AG04450 (cell line): ENCODE data around the gene HOXA3. TPM values are rescaled to one million over a fixed set of nuclear protein-coding genes. Genes with fewer than 3 reads are reported as not detected.

Experiments used
- CTCF ChIA-PET: fragments of 300-600, 350-600 bp; formaldehyde crosslinking; extraction: SDS; loops from one replicate; lab custom pipeline; 2022; ENCODE audit warnings: antibody characterized with exemption, inconsistent platforms; lab: Charles Lee
- POLR2A ChIA-PET: fragments of 350-600 bp; formaldehyde crosslinking; extraction: SDS; loops from one replicate; lab custom pipeline; 2021; ENCODE audit warnings: antibody characterized with exemption, inconsistent platforms; lab: Yijun Ruan, JAX
- DNase-seq: peaks from one replicate; pipeline ENCODE4 v3.0.0-alpha.2; 2011; ENCODE audit warnings: low read depth, low spot score
- H3K27ac ChIP-seq: one replicate; pipeline ENCODE4 v1.5.1; 2012; ENCODE audit warnings: low read depth, low read length, control low read depth
- H3K27me3 ChIP-seq: one replicate; pipeline ENCODE4 v1.6.0; 2012; ENCODE audit warnings: low read length; ENCODE audit not compliant: control insufficient read depth, insufficient read depth
- H3K4me3 ChIP-seq: 2 replicates; pipeline ENCODE4 v1.5.1; 2011; ENCODE audit warnings: mild to moderate bottlenecking, low read depth, low read length, control low read depth
- H3K9me3 ChIP-seq: 2 replicates; pipeline ENCODE4 v1.5.1; 2012; ENCODE audit warnings: low read length; ENCODE audit not compliant: control insufficient read depth, insufficient read depth
- CTCF ChIP-seq: IDR thresholded peaks from 2 replicates; pipeline ENCODE4 v1.5.1; 2011; ENCODE audit warnings: low read depth, low read length, control low read depth, inconsistent platforms
- polyA plus RNA-seq: library from polyadenylated mRNA; depleted of rRNA; stranded (reverse); fragments of >200 nt; gene quantifications from 2 replicates; pipeline ENCODE4 v1.2.3, GENCODE V29; 2011

HOXA3 gene
- polyA plus RNA-seq, 1 experiment = 1.6 TPM

- ChIA-PET CTCF (interaction anchor here (0.6 to 3.4 kb wide), 3 partner anchors 15 to 914 kb away, joined by 3 to 14 read pairs (median 3); partner anchors contain the start of gene HOXA5), POLR2A (interaction anchor here (0.6 to 0.7 kb wide), 2 partner anchors 13 to 17 kb away, joined by 3 to 7 read pairs; no protein-coding TSS in a partner anchor)
- H3K27me3 ChIP-seq = no peaks in the 10 kb centered on the region
- H3K9me3 ChIP-seq = no peaks in the 10 kb centered on the region
- no peak overlapping the region for H3K4me3 ChIP-seq
- DNase-seq = no peak
- no peak for TF ChIP-seq CTCF
- no peak overlapping the region for H3K27ac ChIP-seq
Observed at GRCh38 chr7:27125986-27126394, 26.4 kb downstream of the HOXA3 start.

GRCh38 chr7:27124902-27125689 is 27.3 kb downstream of the HOXA3 start:
- Histone ChIP-seq H3K27ac (peak overlapping the region; percentile 94), H3K4me3 (no peak overlapping the region), H3K27me3 (no peaks in the 10 kb centered on the region), H3K9me3 (no peaks in the 10 kb centered on the region)
- no peak for DNase-seq
- CTCF ChIA-PET = interaction anchor here (1.3 kb wide), 1 partner anchor 10 kb away, joined by 4 read pairs; no protein-coding TSS in a partner anchor
- POLR2A ChIA-PET = interaction anchor here (0.6 kb wide), 1 partner anchor 38 kb away, joined by 4 read pairs; no protein-coding TSS in a partner anchor
- TF ChIP-seq CTCF = no peak

GRCh38 chr7:27124096-27124901 is 28.1 kb downstream of the HOXA3 start:
- peak overlapping the region; percentile 94 for H3K27ac ChIP-seq
- ChIA-PET CTCF (interaction anchor here (1.3 kb wide), 1 partner anchor 9 kb away, joined by 4 read pairs; no protein-coding TSS in a partner anchor), POLR2A (interaction anchor here (0.6 kb wide), 1 partner anchor 37 kb away, joined by 4 read pairs; no protein-coding TSS in a partner anchor)
- H3K9me3 ChIP-seq = no peaks in the 10 kb centered on the region
- TF ChIP-seq CTCF = no peak
- DNase-seq = peak; percentile 86
- H3K27me3 ChIP-seq = no peaks in the 10 kb centered on the region
- peak overlapping the region; percentile 60 for H3K4me3 ChIP-seq

- H3K27me3 ChIP-seq = no peaks in the 10 kb centered on the region
- DNase-seq = no peak
- H3K4me3 ChIP-seq = peak overlapping the region; percentile 60
- POLR2A ChIA-PET = interaction anchor here (0.7 to 1.2 kb wide), 3 partner anchors 11 to 1267 kb away, joined by 3 read pairs; no protein-coding TSS in a partner anchor
- peak overlapping the region; percentile 94 for H3K27ac ChIP-seq
- CTCF ChIA-PET = interaction anchor here (1.3 kb wide), 1 partner anchor 9 kb away, joined by 4 read pairs; no protein-coding TSS in a partner anchor
- no peak for TF ChIP-seq CTCF
- H3K9me3 ChIP-seq = no peaks in the 10 kb centered on the region
Observed at GRCh38 chr7:27123477-27124053, 28.8 kb downstream of the HOXA3 start.
